Activated CD4-positive, alpha-beta T cell treated with anti-CD3 and anti-CD28 coated beads, Interleukin-2, amount 10 ng/mL, durations not matched to agents 7 days and 5 days (primary cell): ENCODE results near the gene SGIP1. TPM values are rescaled to one million over a fixed set of nuclear protein-coding genes. Genes with fewer than 3 reads are reported as not detected.

ENCODE experiments used
- CTCF ChIA-PET: fragments of 350-600 bp; sonication (Branson Sonifier 250); formaldehyde crosslinking; loops from one replicate; lab custom pipeline; 2021; ENCODE audit warnings: antibody characterized with exemption; lab: Charles Lee
- POLR2A ChIA-PET: fragments of 350-600 bp; sonication (Branson Sonifier 250); formaldehyde crosslinking; loops from one replicate; lab custom pipeline; 2021; ENCODE audit warnings: antibody characterized with exemption; lab: Charles Lee
- DNase-seq: peaks from one replicate; pipeline ENCODE4 v3.0.0-alpha.2; 2020
- H3K27ac Mint-ChIP-seq: one replicate; pipeline ENCODE4 v1.8.0; 2021; ENCODE audit warnings: mild to moderate bottlenecking, moderate library complexity, mixed read lengths
- H3K27me3 Mint-ChIP-seq: one replicate; pipeline ENCODE4 v1.8.0; 2021; ENCODE audit warnings: mixed read lengths
- H3K36me3 Mint-ChIP-seq: one replicate; pipeline ENCODE4 v1.8.0; 2021; ENCODE audit warnings: low read depth, mixed read lengths
- H3K4me1 Mint-ChIP-seq: one replicate; pipeline ENCODE4 v1.8.0; 2021; ENCODE audit warnings: mixed read lengths
- H3K4me3 Mint-ChIP-seq: one replicate; pipeline ENCODE4 v1.8.0; 2021; ENCODE audit warnings: mild to moderate bottlenecking, moderate library complexity, mixed read lengths
- H3K9me3 Mint-ChIP-seq: one replicate; pipeline ENCODE4 v1.8.0; 2021; ENCODE audit warnings: mixed read lengths
- total RNA-seq, 2 experiments: library from RNA; stranded (reverse); gene quantifications; one replicate each; pipeline ENCODE4 v1.2.3, GENCODE V29; 2021

The SGIP1 gene
- total RNA-seq, 2 experiments from 2014 or later: not detected

- Mint-ChIP-seq H3K27me3 (peaks cover 3% of the 10 kb centered on the region), H3K4me1 (peaks cover 11% of the 10 kb centered on the region), H3K9me3 (no peaks in the 10 kb centered on the region), H3K27ac (no peak overlapping the region), H3K4me3 (no peak overlapping the region), H3K36me3 (no peaks in the 10 kb centered on the region)
- no peak for DNase-seq
- ChIA-PET POLR2A (no interaction called here), CTCF (no interaction called here)
Observed at GRCh38 chr1:66684353-66684752, 150.4 kb downstream of the SGIP1 start.

GRCh38 chr1:66685265-66685664 lies 151.3 kb downstream of the SGIP1 start:
- H3K9me3 Mint-ChIP-seq: no peaks in the 10 kb centered on the region
- peaks cover 11% of the 10 kb centered on the region for H3K4me1 Mint-ChIP-seq
- H3K27me3 Mint-ChIP-seq: peaks cover 8% of the 10 kb centered on the region
- H3K27ac Mint-ChIP-seq: no peak overlapping the region
- no peak for DNase-seq
- CTCF ChIA-PET: no interaction called here
- H3K36me3 Mint-ChIP-seq: no peaks in the 10 kb centered on the region
- H3K4me3 Mint-ChIP-seq: no peak overlapping the region
- POLR2A ChIA-PET: no interaction called here

- Mint-ChIP-seq H3K4me1 (peaks cover 11% of the 10 kb centered on the region), H3K36me3 (no peaks in the 10 kb centered on the region), H3K4me3 (no peak overlapping the region), H3K9me3 (no peaks in the 10 kb centered on the region), H3K27me3 (peaks cover 9% of the 10 kb centered on the region), H3K27ac (no peak overlapping the region)
- no peak for DNase-seq
- ChIA-PET CTCF (no interaction called here), POLR2A (no interaction called here)
Observed at GRCh38 chr1:66685670-66686069, 151.7 kb downstream of the SGIP1 start.

GRCh38 chr1:66686406-66686805 lies 152.5 kb downstream of the SGIP1 start:
- H3K4me1 Mint-ChIP-seq: peaks cover 11% of the 10 kb centered on the region
- H3K9me3 Mint-ChIP-seq: no peaks in the 10 kb centered on the region
- no peak for DNase-seq
- H3K36me3 Mint-ChIP-seq: no peaks in the 10 kb centered on the region
- no peak overlapping the region for H3K4me3 Mint-ChIP-seq
- H3K27me3 Mint-ChIP-seq: peaks cover 11% of the 10 kb centered on the region
- ChIA-PET POLR2A (no interaction called here), CTCF (interaction anchor here (1.3 kb wide), 1 partner anchor 12 kb away, joined by 4 read pairs; no protein-coding TSS in a partner anchor)
- H3K27ac Mint-ChIP-seq: no peak overlapping the region

GRCh38 chr1:66687358-66687757 lies 153.4 kb downstream of the SGIP1 start:
- Mint-ChIP-seq H3K36me3 (no peaks in the 10 kb centered on the region), H3K9me3 (no peaks in the 10 kb centered on the region), H3K27me3 (peaks cover 11% of the 10 kb centered on the region), H3K4me1 (peaks cover 11% of the 10 kb centered on the region), H3K4me3 (no peak overlapping the region), H3K27ac (no peak overlapping the region)
- ChIA-PET POLR2A (no interaction called here), CTCF (interaction anchor here (1.3 kb wide), 2 partner anchors 12 to 20 kb away, joined by 3 to 4 read pairs; no protein-coding TSS in a partner anchor)
- no peak for DNase-seq

- Mint-ChIP-seq H3K27me3 (peaks cover 14% of the 10 kb centered on the region), H3K4me3 (no peak overlapping the region), H3K4me1 (no peaks in the 10 kb centered on the region), H3K36me3 (no peaks in the 10 kb centered on the region), H3K9me3 (no peaks in the 10 kb centered on the region), H3K27ac (no peak overlapping the region)
- CTCF ChIA-PET: interaction anchor here (1.3 kb wide), 1 partner anchor 19 kb away, joined by 4 read pairs; no protein-coding TSS in a partner anchor
- no peak for DNase-seq
- POLR2A ChIA-PET: no interaction called here
Observed at GRCh38 chr1:66690666-66691381, 156.9 kb downstream of the SGIP1 start.

GRCh38 chr1:66692681-66693080 lies 158.7 kb downstream of the SGIP1 start:
- H3K4me3 Mint-ChIP-seq: no peak overlapping the region
- peaks cover 14% of the 10 kb centered on the region for H3K27me3 Mint-ChIP-seq
- ChIA-PET CTCF (interaction anchor here (0.6 to 0.7 kb wide), 2 partner anchors 26 to 49 kb away, joined by 3 to 4 read pairs; no protein-coding TSS in a partner anchor), POLR2A (no interaction called here)
- no peaks in the 10 kb centered on the region for H3K9me3 Mint-ChIP-seq
- no peaks in the 10 kb centered on the region for H3K36me3 Mint-ChIP-seq
- no peak for DNase-seq
- no peaks in the 10 kb centered on the region for H3K4me1 Mint-ChIP-seq
- no peak overlapping the region for H3K27ac Mint-ChIP-seq

GRCh38 chr1:66693856-66694255 lies 159.9 kb downstream of the SGIP1 start:
- no peak for DNase-seq
- Mint-ChIP-seq H3K4me1 (no peaks in the 10 kb centered on the region), H3K4me3 (no peak overlapping the region), H3K27me3 (peaks cover 14% of the 10 kb centered on the region), H3K9me3 (no peaks in the 10 kb centered on the region), H3K36me3 (no peaks in the 10 kb centered on the region), H3K27ac (no peak overlapping the region)
- CTCF ChIA-PET: no interaction called here
- POLR2A ChIA-PET: no interaction called here

GRCh38 chr1:66695116-66695515 lies 161.2 kb downstream of the SGIP1 start:
- no peak overlapping the region for H3K4me3 Mint-ChIP-seq
- CTCF ChIA-PET: no interaction called here
- no peaks in the 10 kb centered on the region for H3K4me1 Mint-ChIP-seq

GRCh38 chr1:66696771-66697170 lies 162.8 kb downstream of the SGIP1 start:
- DNase-seq: no peak
- Mint-ChIP-seq H3K27ac (no peak overlapping the region), H3K36me3 (no peaks in the 10 kb centered on the region), H3K4me1 (no peaks in the 10 kb centered on the region), H3K4me3 (no peak overlapping the region), H3K27me3 (peaks cover 7% of the 10 kb centered on the region), H3K9me3 (no peaks in the 10 kb centered on the region)
- ChIA-PET CTCF (no interaction called here), POLR2A (no interaction called here)

More at GRCh38 chr1:66695116-66695515, 161.2 kb downstream of the SGIP1 start:
- Mint-ChIP-seq H3K27me3 (peaks cover 11% of the 10 kb centered on the region), H3K36me3 (no peaks in the 10 kb centered on the region), H3K27ac (no peak overlapping the region), H3K9me3 (no peaks in the 10 kb centered on the region)
- no peak for DNase-seq
- POLR2A ChIA-PET: no interaction called here

GRCh38 chr1:66699213-66699612 lies 165.3 kb downstream of the SGIP1 start:
- Mint-ChIP-seq H3K4me1 (no peaks in the 10 kb centered on the region), H3K4me3 (no peak overlapping the region), H3K9me3 (no peaks in the 10 kb centered on the region), H3K27ac (no peak overlapping the region), H3K27me3 (peaks cover 7% of the 10 kb centered on the region), H3K36me3 (no peaks in the 10 kb centered on the region)
- DNase-seq: no peak
- ChIA-PET CTCF (interaction anchor here (1.4 kb wide), 3 partner anchors 12 to 27 kb away, joined by 3 to 4 read pairs (median 3); no protein-coding TSS in a partner anchor), POLR2A (no interaction called here)

- Mint-ChIP-seq H3K4me1 (no peaks in the 10 kb centered on the region), H3K27ac (no peak overlapping the region), H3K27me3 (peaks cover 10% of the 10 kb centered on the region), H3K36me3 (no peaks in the 10 kb centered on the region), H3K9me3 (no peaks in the 10 kb centered on the region), H3K4me3 (no peak overlapping the region)
- no peak for DNase-seq
- POLR2A ChIA-PET: no interaction called here
- CTCF ChIA-PET: no interaction called here
Observed at GRCh38 chr1:66704177-66704875, 170.4 kb downstream of the SGIP1 start.

- Mint-ChIP-seq H3K9me3 (no peaks in the 10 kb centered on the region), H3K27ac (no peak overlapping the region), H3K27me3 (peaks cover 11% of the 10 kb centered on the region), H3K36me3 (no peaks in the 10 kb centered on the region), H3K4me1 (no peaks in the 10 kb centered on the region), H3K4me3 (no peak overlapping the region)
- CTCF ChIA-PET: no interaction called here
- POLR2A ChIA-PET: no interaction called here
- no peak for DNase-seq
Observed at GRCh38 chr1:66705110-66705509, 171.2 kb downstream of the SGIP1 start.
